ENCODE data around the gene CABP2.

The CABP2 gene

GRCh38 chr11:67500484-67500821 is 22.8 kb downstream of the CABP2 start:
- TF ChIP-seq CTCF (conservative IDR thresholded peaks at IDR 0.05; ENCODE audit: control insufficient read depth, insufficient read depth, low read depth, low read length) = no peak
- DNase-seq (ENCODE audit: low read depth) = no peak
- H3K4me3 ChIP-seq (ENCODE audit: control insufficient read depth, low read depth, low read length) = no peak overlapping the region

- TF ChIP-seq CTCF (conservative IDR thresholded peaks at IDR 0.05; ENCODE audit: control insufficient read depth, insufficient read depth, low read depth, low read length) = no peak
- no peak for DNase-seq (ENCODE audit: low read depth)
- H3K4me3 ChIP-seq (ENCODE audit: control insufficient read depth, low read depth, low read length) = no peak overlapping the region
These were observed 23.3 kb downstream of the CABP2 start for GRCh38 chr11:67499808-67500483.

- no peak overlapping the region for H3K4me3 ChIP-seq (ENCODE audit: control insufficient read depth, low read depth, low read length)
- TF ChIP-seq CTCF (conservative IDR thresholded peaks at IDR 0.05; ENCODE audit: control insufficient read depth, insufficient read depth, low read depth, low read length) = no peak
- no peak for DNase-seq (ENCODE audit: low read depth)
These were observed 24.7 kb downstream of the CABP2 start for GRCh38 chr11:67498544-67498972.

GRCh38 chr11:67497656-67498291 is 25.5 kb downstream of the CABP2 start:
- no peak for DNase-seq (ENCODE audit: low read depth)
- TF ChIP-seq CTCF (conservative IDR thresholded peaks at IDR 0.05; ENCODE audit: control insufficient read depth, insufficient read depth, low read depth, low read length) = no peak
- H3K4me3 ChIP-seq (ENCODE audit: control insufficient read depth, low read depth, low read length) = no peak overlapping the region

GRCh38 chr11:67496113-67496512 is 27.1 kb downstream of the CABP2 start:
- DNase-seq (ENCODE audit: low read depth) = no peak
- no peak for TF ChIP-seq CTCF (conservative IDR thresholded peaks at IDR 0.05; ENCODE audit: control insufficient read depth, insufficient read depth, low read depth, low read length)
- H3K4me3 ChIP-seq (ENCODE audit: control insufficient read depth, low read depth, low read length) = no peak overlapping the region

- TF ChIP-seq CTCF (conservative IDR thresholded peaks at IDR 0.05; ENCODE audit: control insufficient read depth, insufficient read depth, low read depth, low read length) = no peak
- DNase-seq (ENCODE audit: low read depth) = no peak
- H3K4me3 ChIP-seq (ENCODE audit: control insufficient read depth, low read depth, low read length) = no peak overlapping the region
These were observed 27.8 kb downstream of the CABP2 start for GRCh38 chr11:67495234-67496005.
